Astrocyte (in vitro differentiated cells and primary cell): Measurements from ENCODE around the gene FCMR.

Experiments used
- EZH2 ChIP-seq: IDR thresholded peaks from 2 replicates; pipeline ENCODE4 v1.6.1; 2012; ENCODE audit warnings: mild to moderate bottlenecking, low read length, inconsistent platforms; ENCODE audit not compliant: insufficient read depth
- TF ChIP-seq, protein P1 (sequence below): IDR thresholded peaks from 2 replicates; pipeline ENCODE4 v1.5.1; 2011; ENCODE audit warnings: low read depth, mild to moderate bottlenecking, inconsistent platforms, low read length, moderate library complexity; ENCODE audit not compliant: insufficient read depth

- TF ChIP-seq, protein P1, sequence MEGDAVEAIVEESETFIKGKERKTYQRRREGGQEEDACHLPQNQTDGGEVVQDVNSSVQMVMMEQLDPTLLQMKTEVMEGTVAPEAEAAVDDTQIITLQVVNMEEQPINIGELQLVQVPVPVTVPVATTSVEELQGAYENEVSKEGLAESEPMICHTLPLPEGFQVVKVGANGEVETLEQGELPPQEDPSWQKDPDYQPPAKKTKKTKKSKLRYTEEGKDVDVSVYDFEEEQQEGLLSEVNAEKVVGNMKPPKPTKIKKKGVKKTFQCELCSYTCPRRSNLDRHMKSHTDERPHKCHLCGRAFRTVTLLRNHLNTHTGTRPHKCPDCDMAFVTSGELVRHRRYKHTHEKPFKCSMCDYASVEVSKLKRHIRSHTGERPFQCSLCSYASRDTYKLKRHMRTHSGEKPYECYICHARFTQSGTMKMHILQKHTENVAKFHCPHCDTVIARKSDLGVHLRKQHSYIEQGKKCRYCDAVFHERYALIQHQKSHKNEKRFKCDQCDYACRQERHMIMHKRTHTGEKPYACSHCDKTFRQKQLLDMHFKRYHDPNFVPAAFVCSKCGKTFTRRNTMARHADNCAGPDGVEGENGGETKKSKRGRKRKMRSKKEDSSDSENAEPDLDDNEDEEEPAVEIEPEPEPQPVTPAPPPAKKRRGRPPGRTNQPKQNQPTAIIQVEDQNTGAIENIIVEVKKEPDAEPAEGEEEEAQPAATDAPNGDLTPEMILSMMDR, result no peak
- TF ChIP-seq EZH2, result no peak
Observed at GRCh38 chr1:206895325-206895724, 26.4 kb downstream of the FCMR start.
